Measurements from ENCODE around the gene NPM3. TPM values are rescaled to one million over a fixed set of nuclear protein-coding genes. Genes with fewer than 3 reads are reported as not detected.

The NPM3 gene
- total RNA-seq, 4 donors from 2014 or later = 12.9 to 37.0 (median 16.0) TPM

- Histone ChIP-seq H3K9me3 (no peaks in the 10 kb centered on the region), H3K36me3 (no peaks in the 10 kb centered on the region), H3K27me3 (peaks cover 28 to 35% (median 29%) of the 10 kb centered on the region in 3 donors), H3K4me3 (no peak overlapping the region), H3K4me1 (no peaks in the 10 kb centered on the region), H3K27ac (no peak overlapping the region)
- ATAC-seq (no peak), DNase-seq (no peak)
- in situ Hi-C loops (cut with MboI; ENCODE audit: low sequenced_read_pairs in 4 of 4) (no loop called here), intact Hi-C loops (cut with DNase I; ENCODE audit: low total_unique reads) (no loop called here)
- TF ChIP-seq CTCF (IDR thresholded peaks at IDR 0.05 in 4 of 5, conservative IDR thresholded peaks at IDR 0.05 in 1 of 5) (no peak), POLR2A (IDR thresholded peaks at IDR 0.05) (no peak)
These were observed 14.5 kb downstream of the NPM3 start for GRCh38 chr10:101768791-101769170.

- H3K27me3 ChIP-seq = peaks cover 23 to 30% (median 23%) of the 10 kb centered on the region in 3 donors
- intact Hi-C loops (cut with DNase I; ENCODE audit: low total_unique reads) (no loop called here), in situ Hi-C loops (cut with MboI; ENCODE audit: low sequenced_read_pairs in 4 of 4) (no loop called here)
- no peaks in the 10 kb centered on the region for H3K4me1 ChIP-seq
- ATAC-seq (no peak), DNase-seq (no peak)
- TF ChIP-seq POLR2A (IDR thresholded peaks at IDR 0.05) (no peak), CTCF (IDR thresholded peaks at IDR 0.05 in 4 of 5, conservative IDR thresholded peaks at IDR 0.05 in 1 of 5) (no peak)
- no peaks in the 10 kb centered on the region for H3K36me3 ChIP-seq
- no peaks in the 10 kb centered on the region for H3K9me3 ChIP-seq
- H3K27ac ChIP-seq = no peak overlapping the region
- no peak overlapping the region for H3K4me3 ChIP-seq
These were observed 15.1 kb downstream of the NPM3 start for GRCh38 chr10:101767966-101768790.

- Histone ChIP-seq H3K27me3 (peaks cover 17 to 24% (median 17%) of the 10 kb centered on the region in 3 donors), H3K4me1 (no peaks in the 10 kb centered on the region), H3K9me3 (no peaks in the 10 kb centered on the region), H3K27ac (no peak overlapping the region), H3K4me3 (no peak overlapping the region), H3K36me3 (no peaks in the 10 kb centered on the region)
- in situ Hi-C loops (cut with MboI; ENCODE audit: low sequenced_read_pairs in 4 of 4) (no loop called here), intact Hi-C loops (cut with DNase I; ENCODE audit: low total_unique reads) (no loop called here)
- no peak for TF ChIP-seq CTCF (IDR thresholded peaks at IDR 0.05 in 4 of 5, conservative IDR thresholded peaks at IDR 0.05 in 1 of 5)
- ATAC-seq (no peak), DNase-seq (no peak)
These were observed 15.7 kb downstream of the NPM3 start for GRCh38 chr10:101767600-101767945.

- Histone ChIP-seq H3K36me3 (no peaks in the 10 kb centered on the region), H3K9me3 (no peaks in the 10 kb centered on the region), H3K4me1 (no peaks in the 10 kb centered on the region), H3K27me3 (peaks cover 11 to 18% (median 11%) of the 10 kb centered on the region in 3 donors), H3K27ac (no peak overlapping the region), H3K4me3 (no peak overlapping the region)
- no peak for TF ChIP-seq CTCF (IDR thresholded peaks at IDR 0.05 in 4 of 5, conservative IDR thresholded peaks at IDR 0.05 in 1 of 5)
- no peak for TF ChIP-seq POLR2A (IDR thresholded peaks at IDR 0.05)
- in situ Hi-C loops (cut with MboI; ENCODE audit: low sequenced_read_pairs in 4 of 4) = no loop called here
- intact Hi-C loops (cut with DNase I; ENCODE audit: low total_unique reads) = no loop called here
- DNase-seq = no peak
- ATAC-seq = no peak
These were observed 16.3 kb downstream of the NPM3 start for GRCh38 chr10:101766753-101767599.

Measured in gastrocnemius medialis (tissue), 4 donors.